Stimulated activated CD8-positive, alpha-beta memory T cell treated with anti-CD3 and anti-CD28 coated beads, Interleukin-12 subunit alpha, Interleukin-12 subunit beta, amount 100 ng/mL, for 4 hours (primary cell): Measurements from ENCODE around the gene B4GAT1.

Experiments used
- DNase-seq: peaks from one replicate; pipeline ENCODE4 v3.0.0-alpha.2; 2020; ENCODE audit warnings: low read depth

Gene B4GAT1

DNA sequence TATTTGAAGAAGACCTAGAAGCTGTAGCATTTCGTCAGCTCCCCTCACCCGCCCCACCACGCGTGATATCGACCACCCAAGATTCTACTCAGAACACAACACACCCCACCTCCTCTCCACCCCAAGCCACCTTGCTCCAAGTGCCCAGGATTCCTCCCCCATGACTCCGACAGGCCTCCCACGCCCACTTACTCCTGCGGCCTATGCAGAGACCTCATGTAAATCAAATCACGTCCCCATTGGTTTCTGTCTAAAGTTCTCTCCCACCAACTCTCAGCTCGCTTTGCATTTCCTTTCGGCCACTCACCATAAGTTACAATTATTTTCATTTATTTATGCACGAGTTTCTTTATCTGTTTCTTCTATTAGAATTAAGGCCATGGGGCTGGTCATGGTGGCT, 44.8 kb downstream of the B4GAT1 start:
- DNase-seq: no peak

DNA sequence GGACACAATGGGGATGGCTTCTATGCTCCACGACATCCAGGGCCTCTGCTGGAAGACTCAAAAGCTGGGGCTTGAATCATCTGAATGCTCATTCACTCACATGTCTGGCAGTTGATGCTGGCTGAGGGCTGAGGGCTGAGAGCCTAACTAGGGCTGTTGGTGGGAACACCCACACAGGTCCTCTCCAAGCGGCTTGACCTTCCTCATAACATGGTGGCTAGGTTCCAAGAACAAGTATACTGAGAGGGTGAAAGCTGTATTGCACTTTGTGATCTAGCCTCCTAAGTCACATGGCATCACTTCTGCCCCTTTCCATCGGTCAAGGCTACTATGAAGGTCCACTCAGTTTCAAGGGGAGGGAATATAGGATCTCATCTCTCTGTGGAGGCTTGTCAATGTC, 48.2 kb downstream of the B4GAT1 start:
- DNase-seq: no peak

DNA sequence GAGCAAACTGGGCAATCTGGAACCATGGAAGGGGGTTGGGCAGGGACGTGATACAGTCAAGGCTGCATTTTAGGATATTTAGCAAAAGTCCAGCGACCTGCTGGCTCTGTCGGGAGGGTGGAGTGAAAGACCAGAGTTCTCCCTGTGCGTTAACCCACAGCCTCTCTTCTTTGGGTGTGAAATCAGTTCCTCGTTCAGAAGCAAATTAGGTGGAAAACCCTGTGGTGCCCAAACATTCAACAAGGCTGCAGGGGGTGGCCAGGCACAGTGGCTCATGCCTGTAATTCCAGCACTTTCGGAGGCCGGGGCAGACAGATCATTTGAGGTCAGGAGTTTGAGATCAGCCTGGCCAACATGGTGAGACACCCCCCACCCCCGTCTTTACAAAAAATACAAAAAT, 49.8 kb downstream of the B4GAT1 start:
- no peak for DNase-seq
